ENCODE data around the gene PLXNA1.

Gene PLXNA1

GRCh38 chr3:127027061-127027735 is 44.3 kb downstream of the PLXNA1 start:
- no peak overlapping the region for H3K4me3 ChIP-seq (replicated peaks; ENCODE audit: insufficient read depth, low read length)
- TF ChIP-seq POLR2AphosphoS5 (IDR thresholded peaks at IDR 0.05; ENCODE audit: low read depth) (no peak), CTCF (IDR thresholded peaks at IDR 0.05; ENCODE audit: insufficient read depth, low read length) (no peak), SPI1 (IDR thresholded peaks at IDR 0.05; ENCODE audit: borderline replicate concordance, low read depth) (no peak), GABPA (IDR thresholded peaks at IDR 0.05; ENCODE audit: low read depth) (no peak)
- TF ChIP-seq, protein P1, sequence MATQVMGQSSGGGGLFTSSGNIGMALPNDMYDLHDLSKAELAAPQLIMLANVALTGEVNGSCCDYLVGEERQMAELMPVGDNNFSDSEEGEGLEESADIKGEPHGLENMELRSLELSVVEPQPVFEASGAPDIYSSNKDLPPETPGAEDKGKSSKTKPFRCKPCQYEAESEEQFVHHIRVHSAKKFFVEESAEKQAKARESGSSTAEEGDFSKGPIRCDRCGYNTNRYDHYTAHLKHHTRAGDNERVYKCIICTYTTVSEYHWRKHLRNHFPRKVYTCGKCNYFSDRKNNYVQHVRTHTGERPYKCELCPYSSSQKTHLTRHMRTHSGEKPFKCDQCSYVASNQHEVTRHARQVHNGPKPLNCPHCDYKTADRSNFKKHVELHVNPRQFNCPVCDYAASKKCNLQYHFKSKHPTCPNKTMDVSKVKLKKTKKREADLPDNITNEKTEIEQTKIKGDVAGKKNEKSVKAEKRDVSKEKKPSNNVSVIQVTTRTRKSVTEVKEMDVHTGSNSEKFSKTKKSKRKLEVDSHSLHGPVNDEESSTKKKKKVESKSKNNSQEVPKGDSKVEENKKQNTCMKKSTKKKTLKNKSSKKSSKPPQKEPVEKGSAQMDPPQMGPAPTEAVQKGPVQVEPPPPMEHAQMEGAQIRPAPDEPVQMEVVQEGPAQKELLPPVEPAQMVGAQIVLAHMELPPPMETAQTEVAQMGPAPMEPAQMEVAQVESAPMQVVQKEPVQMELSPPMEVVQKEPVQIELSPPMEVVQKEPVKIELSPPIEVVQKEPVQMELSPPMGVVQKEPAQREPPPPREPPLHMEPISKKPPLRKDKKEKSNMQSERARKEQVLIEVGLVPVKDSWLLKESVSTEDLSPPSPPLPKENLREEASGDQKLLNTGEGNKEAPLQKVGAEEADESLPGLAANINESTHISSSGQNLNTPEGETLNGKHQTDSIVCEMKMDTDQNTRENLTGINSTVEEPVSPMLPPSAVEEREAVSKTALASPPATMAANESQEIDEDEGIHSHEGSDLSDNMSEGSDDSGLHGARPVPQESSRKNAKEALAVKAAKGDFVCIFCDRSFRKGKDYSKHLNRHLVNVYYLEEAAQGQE (IDR thresholded peaks at IDR 0.05; ENCODE audit: insufficient replicate concordance, low read depth) = no peak
- H3K27ac ChIP-seq (replicated peaks) = no peak overlapping the region
- no peaks in the 10 kb centered on the region for H3K27me3 ChIP-seq (ENCODE audit: insufficient read depth, poor library complexity, severe bottlenecking)
- no peak for DNase-seq (ENCODE audit: low read depth in 1 of 2, low spot score in 1 of 2)

DNA sequence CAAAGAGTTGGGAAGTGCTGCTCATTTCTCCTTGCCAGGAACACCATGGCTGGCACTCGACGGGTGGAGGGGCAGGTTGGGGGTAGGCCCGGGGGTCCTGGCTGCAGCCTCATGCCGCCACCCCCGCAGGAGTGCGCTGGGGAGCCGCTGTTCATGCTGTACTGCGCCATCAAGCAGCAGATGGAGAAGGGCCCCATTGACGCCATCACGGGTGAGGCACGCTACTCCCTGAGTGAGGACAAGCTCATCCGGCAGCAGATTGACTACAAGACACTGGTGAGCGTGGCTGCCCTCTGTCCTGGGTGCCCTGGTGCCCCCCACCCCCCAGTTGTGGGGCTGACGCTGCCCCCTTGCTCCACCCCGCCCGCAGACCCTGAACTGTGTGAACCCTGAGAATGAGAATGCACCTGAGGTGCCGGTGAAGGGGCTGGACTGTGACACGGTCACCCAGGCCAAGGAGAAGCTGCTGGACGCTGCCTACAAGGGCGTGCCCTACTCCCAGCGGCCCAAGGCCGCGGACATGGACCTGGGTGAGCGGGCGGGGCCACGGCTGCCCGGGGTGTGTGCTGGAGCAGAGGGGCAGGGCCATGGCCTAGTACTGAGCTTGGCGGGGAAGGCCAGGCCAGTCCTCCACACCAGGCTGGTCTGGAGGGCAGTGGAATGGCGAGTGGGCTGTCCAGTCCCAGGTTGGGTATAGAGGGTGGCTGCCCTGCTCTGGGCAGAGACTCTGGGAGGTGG is 45.1 kb downstream of the PLXNA1 start:
- no peak for DNase-seq (ENCODE audit: low read depth in 1 of 2, low spot score in 1 of 2)
- Histone ChIP-seq H3K27me3 (ENCODE audit: insufficient read depth, poor library complexity, severe bottlenecking) (no peaks in the 10 kb centered on the region), H3K27ac (replicated peaks) (no peak overlapping the region), H3K4me3 (replicated peaks; ENCODE audit: insufficient read depth, low read length) (no peak overlapping the region)
- TF ChIP-seq GABPA (IDR thresholded peaks at IDR 0.05; ENCODE audit: low read depth) (no peak), POLR2AphosphoS5 (IDR thresholded peaks at IDR 0.05; ENCODE audit: low read depth) (no peak), SPI1 (IDR thresholded peaks at IDR 0.05; ENCODE audit: borderline replicate concordance, low read depth) (no peak), CTCF (IDR thresholded peaks at IDR 0.05; ENCODE audit: insufficient read depth, low read length) (no peak)
- TF ChIP-seq, protein P1 (IDR thresholded peaks at IDR 0.05; ENCODE audit: insufficient replicate concordance, low read depth) = no peak

DNA sequence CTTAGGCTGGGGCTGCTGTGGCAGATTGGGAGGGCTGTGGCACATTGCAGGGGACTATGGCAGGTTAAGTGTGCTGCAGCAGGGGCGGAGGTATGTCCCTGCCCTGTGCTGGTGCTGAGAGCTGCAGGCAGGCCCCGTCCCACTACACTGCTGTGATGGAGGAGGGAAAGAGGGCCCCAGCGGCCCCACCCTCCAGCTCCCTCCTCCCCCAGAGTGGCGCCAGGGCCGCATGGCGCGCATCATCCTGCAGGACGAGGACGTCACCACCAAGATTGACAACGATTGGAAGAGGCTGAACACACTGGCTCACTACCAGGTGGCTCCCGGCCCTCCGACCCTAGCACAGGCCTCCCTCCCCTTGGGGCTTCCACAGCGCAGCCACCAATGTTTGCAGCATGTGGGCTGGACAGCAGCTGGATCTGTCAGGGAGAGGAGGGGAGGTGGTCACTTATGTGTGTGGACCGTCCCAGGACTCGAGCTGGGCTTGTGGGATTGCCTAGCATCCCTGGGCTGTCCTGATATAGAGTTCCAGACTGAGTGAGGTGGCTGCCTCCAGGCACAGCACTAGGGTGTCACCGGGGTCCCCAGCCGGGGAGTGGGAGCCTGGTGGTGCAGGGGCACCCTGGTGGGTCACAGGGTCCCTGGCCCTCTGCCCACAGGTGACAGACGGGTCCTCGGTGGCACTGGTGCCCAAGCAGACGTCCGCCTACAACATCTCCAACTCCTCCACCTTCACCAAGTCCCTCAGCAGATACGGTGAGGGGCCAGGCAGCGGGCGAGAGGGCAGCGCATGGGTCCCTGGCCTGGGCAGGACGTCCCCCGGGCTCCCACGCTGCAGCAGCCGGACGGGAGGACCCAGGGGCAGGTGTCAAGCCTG is 46.1 kb downstream of the PLXNA1 start:
- Histone ChIP-seq H3K27me3 (ENCODE audit: insufficient read depth, poor library complexity, severe bottlenecking) (no peaks in the 10 kb centered on the region), H3K27ac (replicated peaks) (no peak overlapping the region), H3K4me3 (replicated peaks; ENCODE audit: insufficient read depth, low read length) (no peak overlapping the region)
- no peak for TF ChIP-seq GABPA (IDR thresholded peaks at IDR 0.05; ENCODE audit: low read depth)
- no peak for DNase-seq (ENCODE audit: low read depth in 1 of 2, low spot score in 1 of 2)

All from HL-60 (cell line).